ENCODE results near the gene MAFB. TPM values are rescaled to one million over a fixed set of nuclear protein-coding genes. Genes with fewer than 3 reads are reported as not detected.

The MAFB gene
- total and polyA plus RNA-seq, 4 donors: 9.7 to 12.9 (median 11.4) TPM

DNA sequence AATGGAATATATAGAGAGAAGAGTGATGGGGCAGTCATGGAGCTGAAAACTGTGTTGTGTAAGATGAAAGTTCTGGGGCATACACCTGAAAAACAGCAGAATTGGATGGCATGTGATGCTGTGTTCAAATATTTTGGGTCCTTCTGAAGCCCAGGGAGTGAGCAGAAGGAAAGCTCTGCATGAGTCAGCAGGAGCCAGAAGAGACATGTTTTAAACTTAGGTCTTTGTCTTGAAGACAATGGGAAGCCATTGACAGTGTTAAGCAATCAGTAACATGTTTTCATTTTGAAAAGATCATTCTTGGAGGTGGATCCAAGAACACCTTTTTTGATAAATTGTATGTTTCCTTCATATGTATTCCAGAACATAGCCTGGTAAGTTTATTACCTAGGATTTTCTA, 38.9 kb upstream of the MAFB start:
- Histone ChIP-seq H3K27ac (ENCODE audit: low read depth in 1 of 2, low read length in 2 of 2) (no peak overlapping the region), H3K9ac (ENCODE audit: low read depth in 1 of 2, low read length in 2 of 2) (no peak overlapping the region), H3K4me1 (ENCODE audit: control insufficient read depth in 4 of 4, insufficient read depth in 4 of 4, low read length in 3 of 4) (no peaks in the 10 kb centered on the region), H3K27me3 (ENCODE audit: control insufficient read depth in 4 of 4, insufficient read depth in 4 of 4, low read length in 3 of 4) (no peaks in the 10 kb centered on the region), H3K4me3 (ENCODE audit: low read depth in 1 of 3, low read length in 3 of 3) (no peak overlapping the region), H3K36me3 (ENCODE audit: control insufficient read depth in 4 of 4, insufficient read depth in 3 of 4, low read depth in 1 of 4, low read length in 3 of 4) (no peaks in the 10 kb centered on the region), H3K9me3 (ENCODE audit: control insufficient read depth in 4 of 4, low read length in 3 of 4) (peaks cover 0 to 11% (median 1%) of the 10 kb centered on the region in 4 donors)
- DNase-seq (ENCODE audit: low spot score): no peak
- TF ChIP-seq HNF4A (conservative IDR thresholded peaks at IDR 0.05) (no peak), JUND (IDR thresholded peaks at IDR 0.05) (no peak), RXRA (IDR thresholded peaks at IDR 0.05) (no peak), TAF1 (conservative IDR thresholded peaks at IDR 0.05) (no peak), HNF4G (IDR thresholded peaks at IDR 0.05) (no peak), FOXA2 (IDR thresholded peaks at IDR 0.05) (no peak), SP1 (IDR thresholded peaks at IDR 0.05) (no peak), NR2F2 (IDR thresholded peaks at IDR 0.05) (no peak), RAD21 (IDR thresholded peaks at IDR 0.05) (no peak)
- TF ChIP-seq, protein P1, sequence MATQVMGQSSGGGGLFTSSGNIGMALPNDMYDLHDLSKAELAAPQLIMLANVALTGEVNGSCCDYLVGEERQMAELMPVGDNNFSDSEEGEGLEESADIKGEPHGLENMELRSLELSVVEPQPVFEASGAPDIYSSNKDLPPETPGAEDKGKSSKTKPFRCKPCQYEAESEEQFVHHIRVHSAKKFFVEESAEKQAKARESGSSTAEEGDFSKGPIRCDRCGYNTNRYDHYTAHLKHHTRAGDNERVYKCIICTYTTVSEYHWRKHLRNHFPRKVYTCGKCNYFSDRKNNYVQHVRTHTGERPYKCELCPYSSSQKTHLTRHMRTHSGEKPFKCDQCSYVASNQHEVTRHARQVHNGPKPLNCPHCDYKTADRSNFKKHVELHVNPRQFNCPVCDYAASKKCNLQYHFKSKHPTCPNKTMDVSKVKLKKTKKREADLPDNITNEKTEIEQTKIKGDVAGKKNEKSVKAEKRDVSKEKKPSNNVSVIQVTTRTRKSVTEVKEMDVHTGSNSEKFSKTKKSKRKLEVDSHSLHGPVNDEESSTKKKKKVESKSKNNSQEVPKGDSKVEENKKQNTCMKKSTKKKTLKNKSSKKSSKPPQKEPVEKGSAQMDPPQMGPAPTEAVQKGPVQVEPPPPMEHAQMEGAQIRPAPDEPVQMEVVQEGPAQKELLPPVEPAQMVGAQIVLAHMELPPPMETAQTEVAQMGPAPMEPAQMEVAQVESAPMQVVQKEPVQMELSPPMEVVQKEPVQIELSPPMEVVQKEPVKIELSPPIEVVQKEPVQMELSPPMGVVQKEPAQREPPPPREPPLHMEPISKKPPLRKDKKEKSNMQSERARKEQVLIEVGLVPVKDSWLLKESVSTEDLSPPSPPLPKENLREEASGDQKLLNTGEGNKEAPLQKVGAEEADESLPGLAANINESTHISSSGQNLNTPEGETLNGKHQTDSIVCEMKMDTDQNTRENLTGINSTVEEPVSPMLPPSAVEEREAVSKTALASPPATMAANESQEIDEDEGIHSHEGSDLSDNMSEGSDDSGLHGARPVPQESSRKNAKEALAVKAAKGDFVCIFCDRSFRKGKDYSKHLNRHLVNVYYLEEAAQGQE (IDR thresholded peaks at IDR 0.05): no peak
- TF ChIP-seq, protein P2, sequence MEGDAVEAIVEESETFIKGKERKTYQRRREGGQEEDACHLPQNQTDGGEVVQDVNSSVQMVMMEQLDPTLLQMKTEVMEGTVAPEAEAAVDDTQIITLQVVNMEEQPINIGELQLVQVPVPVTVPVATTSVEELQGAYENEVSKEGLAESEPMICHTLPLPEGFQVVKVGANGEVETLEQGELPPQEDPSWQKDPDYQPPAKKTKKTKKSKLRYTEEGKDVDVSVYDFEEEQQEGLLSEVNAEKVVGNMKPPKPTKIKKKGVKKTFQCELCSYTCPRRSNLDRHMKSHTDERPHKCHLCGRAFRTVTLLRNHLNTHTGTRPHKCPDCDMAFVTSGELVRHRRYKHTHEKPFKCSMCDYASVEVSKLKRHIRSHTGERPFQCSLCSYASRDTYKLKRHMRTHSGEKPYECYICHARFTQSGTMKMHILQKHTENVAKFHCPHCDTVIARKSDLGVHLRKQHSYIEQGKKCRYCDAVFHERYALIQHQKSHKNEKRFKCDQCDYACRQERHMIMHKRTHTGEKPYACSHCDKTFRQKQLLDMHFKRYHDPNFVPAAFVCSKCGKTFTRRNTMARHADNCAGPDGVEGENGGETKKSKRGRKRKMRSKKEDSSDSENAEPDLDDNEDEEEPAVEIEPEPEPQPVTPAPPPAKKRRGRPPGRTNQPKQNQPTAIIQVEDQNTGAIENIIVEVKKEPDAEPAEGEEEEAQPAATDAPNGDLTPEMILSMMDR (IDR thresholded peaks at IDR 0.05; ENCODE audit: low read depth, low read length, missing input control): no peak
- TF ChIP-seq, protein P3, sequence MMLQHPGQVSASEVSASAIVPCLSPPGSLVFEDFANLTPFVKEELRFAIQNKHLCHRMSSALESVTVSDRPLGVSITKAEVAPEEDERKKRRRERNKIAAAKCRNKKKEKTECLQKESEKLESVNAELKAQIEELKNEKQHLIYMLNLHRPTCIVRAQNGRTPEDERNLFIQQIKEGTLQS (IDR thresholded peaks at IDR 0.05): no peak
- TF ChIP-seq, protein P4, sequence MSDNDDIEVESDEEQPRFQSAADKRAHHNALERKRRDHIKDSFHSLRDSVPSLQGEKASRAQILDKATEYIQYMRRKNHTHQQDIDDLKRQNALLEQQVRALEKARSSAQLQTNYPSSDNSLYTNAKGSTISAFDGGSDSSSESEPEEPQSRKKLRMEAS (IDR thresholded peaks at IDR 0.05): no peak

DNA sequence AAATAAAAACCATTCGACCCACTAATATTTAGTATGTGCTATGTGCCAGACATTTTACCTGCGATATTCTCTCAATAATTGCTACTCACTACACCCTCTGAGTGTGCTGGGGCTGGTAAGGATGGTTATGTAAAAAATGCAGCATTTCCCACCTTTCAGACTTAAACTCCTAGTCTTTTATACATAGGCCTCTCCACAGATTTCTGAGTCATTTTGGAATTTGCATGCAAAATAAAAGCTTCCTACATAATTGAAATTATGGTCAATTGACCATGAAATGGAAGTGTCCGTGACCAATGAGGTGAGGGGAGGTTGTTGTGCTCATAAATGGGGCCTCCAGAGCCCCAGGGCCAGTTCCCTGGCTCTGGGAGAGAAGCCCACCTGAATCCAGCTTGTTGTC, 37.7 kb upstream of the MAFB start:
- no peak overlapping the region for H3K9ac ChIP-seq (ENCODE audit: low read depth in 1 of 2, low read length in 2 of 2)
- no peak for DNase-seq (ENCODE audit: low spot score)
- no peak overlapping the region for H3K4me3 ChIP-seq (ENCODE audit: low read depth in 1 of 3, low read length in 3 of 3)
- peaks cover 0 to 11% (median 1%) of the 10 kb centered on the region in 4 donors for H3K9me3 ChIP-seq (ENCODE audit: control insufficient read depth in 4 of 4, low read length in 3 of 4)
- WGBS: 85% methylated on average over 3 of the region's 3 CpGs
- H3K36me3 ChIP-seq (ENCODE audit: control insufficient read depth in 4 of 4, insufficient read depth in 3 of 4, low read depth in 1 of 4, low read length in 3 of 4): no peaks in the 10 kb centered on the region
- no peak overlapping the region for H3K27ac ChIP-seq (ENCODE audit: low read depth in 1 of 2, low read length in 2 of 2)
- TF ChIP-seq, protein P4 (IDR thresholded peaks at IDR 0.05): no peak
- TF ChIP-seq TAF1 (conservative IDR thresholded peaks at IDR 0.05): no peak
- H3K4me1 ChIP-seq (ENCODE audit: control insufficient read depth in 4 of 4, insufficient read depth in 4 of 4, low read length in 3 of 4): no peaks in the 10 kb centered on the region
- H3K27me3 ChIP-seq (ENCODE audit: control insufficient read depth in 4 of 4, insufficient read depth in 4 of 4, low read length in 3 of 4): no peaks in the 10 kb centered on the region

All from liver (tissue), 9 donors.